Endodermal cell (in vitro differentiated cells): ENCODE data around the gene ZPLD1. TPM values are rescaled to one million over a fixed set of nuclear protein-coding genes. Genes with fewer than 3 reads are reported as not detected.

Experiments used
- DNase-seq: peaks from one replicate; pipeline ENCODE4 v3.0.0-alpha.2; 2017
- H3K27ac ChIP-seq: 2 replicates; pipeline ENCODE4 v1.5.1; 2013; ENCODE audit warnings: mild to moderate bottlenecking, low read depth, low read length, moderate library complexity
- H3K27me3 ChIP-seq: 2 replicates; pipeline ENCODE4 v1.6.1; 2013; ENCODE audit warnings: mild to moderate bottlenecking, low read length, moderate library complexity; ENCODE audit not compliant: insufficient read depth, control insufficient read depth, poor library complexity, severe bottlenecking
- H3K36me3 ChIP-seq: 2 replicates; pipeline ENCODE4 v1.7.0; 2013; ENCODE audit warnings: mild to moderate bottlenecking, low read length, moderate library complexity; ENCODE audit not compliant: control insufficient read depth, insufficient read depth
- H3K4me1 ChIP-seq: one replicate; pipeline ENCODE4 v1.7.0; 2013; ENCODE audit warnings: low read length; ENCODE audit not compliant: control insufficient read depth, insufficient read depth
- H3K4me3 ChIP-seq: 2 replicates; pipeline ENCODE4 v1.5.1; 2013; ENCODE audit warnings: mild to moderate bottlenecking, low read length, moderate library complexity
- H3K9ac ChIP-seq: 2 replicates; pipeline ENCODE4 v1.6.1; 2013; ENCODE audit warnings: mild to moderate bottlenecking, low read length, moderate library complexity; ENCODE audit not compliant: poor library complexity, severe bottlenecking; ENCODE audit errors: extremely low read depth
- H3K9me3 ChIP-seq: 2 replicates; pipeline ENCODE4 v1.6.1; 2013; ENCODE audit warnings: mild to moderate bottlenecking, low read length, moderate library complexity; ENCODE audit not compliant: control insufficient read depth
- H3K27ac Mint-ChIP-seq: 2 replicates; pipeline ENCODE4 v1.8.0; 2020; ENCODE audit warnings: mixed read lengths
- H3K27me3 Mint-ChIP-seq: 2 replicates; pipeline ENCODE4 v1.8.0; 2021; ENCODE audit warnings: mild to moderate bottlenecking, mixed read lengths; ENCODE audit not compliant: insufficient read depth
- H3K36me3 Mint-ChIP-seq: 2 replicates; pipeline ENCODE4 v1.8.0; 2020; ENCODE audit warnings: low read depth, mixed read lengths
- H3K4me1 Mint-ChIP-seq: 2 replicates; pipeline ENCODE4 v1.8.0; 2020; ENCODE audit warnings: mixed read lengths
- H3K4me3 Mint-ChIP-seq: 2 replicates; pipeline ENCODE4 v1.8.0; 2020; ENCODE audit warnings: mild to moderate bottlenecking, moderate library complexity, mixed read lengths
- H3K9me3 Mint-ChIP-seq: 2 replicates; pipeline ENCODE4 v1.8.0; 2020; ENCODE audit warnings: mild to moderate bottlenecking, mixed read lengths
- WGBS, 2 experiments: methylation state at CpG; one replicate each; pipeline versions ENCODE4 v1.1.5 to v1.1.7; 2013; ENCODE audit warnings: missing lambda C conversion rate in 2 of 2, mixed read lengths in 1 of 2; ENCODE audit not compliant: insufficient coverage in 1 of 2, insufficient read length in 1 of 2; 5-methylcytosine and 5-hydroxymethylcytosine counted together
- total RNA-seq, 2 donors: library from RNA; stranded (reverse); fragmentation: NEBNext Ultra II Directional in 1 of 2; extraction: Animal tissue kit (Norgen Biotek cat#: 25700) in 1 of 2; gene quantifications; 2 replicates in 1 of 2; 3 replicates in 1 of 2; pipeline ENCODE4 v1.2.1, GENCODE V29; 2021
- TF ChIP-seq, protein P1 (sequence below): fragments of 200-600 bp; sonication (generic); conservative IDR thresholded peaks from 2 replicates; pipeline ENCODE4 v1.5.0; 2021; ENCODE audit warnings: antibody characterized with exemption, mild to moderate bottlenecking

ZPLD1 gene
- total RNA-seq, 2 donors from 2014 or later, result 0.18 TPM; not detected in 1

DNA sequence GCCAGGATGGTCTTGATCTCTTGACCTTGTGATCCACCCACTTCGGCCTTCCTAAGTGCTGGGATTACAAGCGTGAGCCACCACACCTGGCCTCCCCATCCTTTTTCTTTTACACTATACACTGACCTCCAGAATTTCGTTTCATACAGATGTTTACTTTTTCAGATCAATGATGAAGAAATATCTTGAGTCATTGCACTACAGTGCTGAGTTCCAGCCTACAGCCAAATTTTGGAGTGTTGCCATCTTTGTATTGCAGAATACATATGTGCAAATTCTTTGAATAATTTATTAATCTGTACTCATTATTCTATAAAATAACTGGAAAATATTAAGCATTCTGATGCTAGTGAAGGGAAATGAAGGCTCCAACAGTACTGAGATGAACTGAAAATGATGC is 12.5 kb downstream of the ZPLD1 start:
- Mint-ChIP-seq H3K9me3 (no peaks in the 10 kb centered on the region), H3K27ac (no peak overlapping the region), H3K4me1 (peaks cover 4% of the 10 kb centered on the region), H3K4me3 (no peak overlapping the region), H3K36me3 (no peaks in the 10 kb centered on the region), H3K27me3 (peaks cover 6% of the 10 kb centered on the region)
- 90% methylated on average over 2 to 3 of the region's 3 CpGs for WGBS, 2 experiments
- Histone ChIP-seq H3K4me1 (no peaks in the 10 kb centered on the region), H3K27ac (no peak overlapping the region), H3K9me3 (no peaks in the 10 kb centered on the region), H3K4me3 (no peak overlapping the region), H3K9ac (no peak overlapping the region), H3K36me3 (no peaks in the 10 kb centered on the region), H3K27me3 (peaks cover 23% of the 10 kb centered on the region)
- no peak for DNase-seq
- TF ChIP-seq, protein P1, sequence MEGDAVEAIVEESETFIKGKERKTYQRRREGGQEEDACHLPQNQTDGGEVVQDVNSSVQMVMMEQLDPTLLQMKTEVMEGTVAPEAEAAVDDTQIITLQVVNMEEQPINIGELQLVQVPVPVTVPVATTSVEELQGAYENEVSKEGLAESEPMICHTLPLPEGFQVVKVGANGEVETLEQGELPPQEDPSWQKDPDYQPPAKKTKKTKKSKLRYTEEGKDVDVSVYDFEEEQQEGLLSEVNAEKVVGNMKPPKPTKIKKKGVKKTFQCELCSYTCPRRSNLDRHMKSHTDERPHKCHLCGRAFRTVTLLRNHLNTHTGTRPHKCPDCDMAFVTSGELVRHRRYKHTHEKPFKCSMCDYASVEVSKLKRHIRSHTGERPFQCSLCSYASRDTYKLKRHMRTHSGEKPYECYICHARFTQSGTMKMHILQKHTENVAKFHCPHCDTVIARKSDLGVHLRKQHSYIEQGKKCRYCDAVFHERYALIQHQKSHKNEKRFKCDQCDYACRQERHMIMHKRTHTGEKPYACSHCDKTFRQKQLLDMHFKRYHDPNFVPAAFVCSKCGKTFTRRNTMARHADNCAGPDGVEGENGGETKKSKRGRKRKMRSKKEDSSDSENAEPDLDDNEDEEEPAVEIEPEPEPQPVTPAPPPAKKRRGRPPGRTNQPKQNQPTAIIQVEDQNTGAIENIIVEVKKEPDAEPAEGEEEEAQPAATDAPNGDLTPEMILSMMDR, result no peak

DNA sequence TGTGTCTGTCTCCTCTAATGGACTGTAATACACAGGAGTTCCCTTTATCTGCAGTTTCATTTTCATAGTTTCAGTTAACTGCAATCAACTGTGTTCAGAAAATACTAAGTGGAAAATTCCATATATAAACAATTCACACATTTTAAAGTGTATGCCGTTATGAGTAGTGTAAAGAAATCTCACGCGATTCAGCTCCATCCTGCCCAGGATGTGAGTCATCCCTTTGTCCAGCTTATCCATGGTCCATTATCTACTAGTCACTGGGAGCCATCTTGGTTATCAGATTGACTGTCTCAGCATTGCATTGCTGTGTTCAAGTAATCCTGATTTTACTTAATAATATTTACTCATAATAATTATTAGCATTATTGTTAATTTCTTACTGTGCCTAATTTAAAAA is 14.5 kb downstream of the ZPLD1 start:
- H3K9me3 Mint-ChIP-seq, result no peaks in the 10 kb centered on the region
- H3K27ac Mint-ChIP-seq, result no peak overlapping the region
- 99% methylated on average over 3 of the region's 3 CpGs; no CpG with 5 or more reads in 1 of the 2 experiments for WGBS, 2 experiments

DNA sequence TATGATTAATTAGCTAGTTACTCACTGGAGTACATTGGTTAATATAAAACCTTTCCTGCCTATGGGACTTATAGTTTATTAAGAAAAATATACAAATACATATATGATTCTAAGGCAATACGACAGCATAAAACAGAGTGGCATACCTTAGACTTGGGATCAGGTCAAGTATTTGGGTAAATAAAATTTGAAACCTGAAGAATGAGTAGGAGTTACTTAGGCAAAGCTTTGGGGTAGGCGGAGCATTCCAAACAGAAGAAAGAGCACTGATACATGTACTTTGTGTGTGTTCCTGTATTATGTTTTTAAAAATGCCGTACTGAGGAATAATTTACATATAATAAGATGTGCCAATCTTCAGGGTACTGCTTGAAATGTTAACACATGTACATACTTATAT is 15.1 kb downstream of the ZPLD1 start:
- H3K27ac ChIP-seq, result no peak overlapping the region
- DNase-seq, result no peak
- H3K9ac ChIP-seq, result no peak overlapping the region
- H3K4me3 ChIP-seq, result no peak overlapping the region
- Mint-ChIP-seq H3K4me1 (peaks cover 4% of the 10 kb centered on the region), H3K36me3 (no peaks in the 10 kb centered on the region), H3K4me3 (no peak overlapping the region), H3K27ac (no peak overlapping the region), H3K9me3 (no peaks in the 10 kb centered on the region), H3K27me3 (peaks cover 2% of the 10 kb centered on the region)
- 92 to 95% methylated on average over 2 to 3 of the region's 3 CpGs for WGBS, 2 experiments
- H3K4me1 ChIP-seq, result no peaks in the 10 kb centered on the region
- TF ChIP-seq, protein P1, result no peak
- peaks cover under 1% of the 10 kb centered on the region for H3K27me3 ChIP-seq
- H3K9me3 ChIP-seq, result no peaks in the 10 kb centered on the region
- no peaks in the 10 kb centered on the region for H3K36me3 ChIP-seq

More for the DNA sequence above, 14.5 kb downstream of the ZPLD1 start:
- no peak for DNase-seq
- Mint-ChIP-seq H3K4me1 (peaks cover 4% of the 10 kb centered on the region), H3K36me3 (no peaks in the 10 kb centered on the region), H3K4me3 (no peak overlapping the region), H3K27me3 (peaks cover 4% of the 10 kb centered on the region)
- H3K4me1 ChIP-seq, result no peaks in the 10 kb centered on the region
- no peak overlapping the region for H3K4me3 ChIP-seq
- H3K27ac ChIP-seq, result no peak overlapping the region
- peaks cover 5% of the 10 kb centered on the region for H3K27me3 ChIP-seq
- H3K36me3 ChIP-seq, result no peaks in the 10 kb centered on the region
- H3K9me3 ChIP-seq, result no peaks in the 10 kb centered on the region
- TF ChIP-seq, protein P1, result no peak
- no peak overlapping the region for H3K9ac ChIP-seq
